H9 (cell line): ENCODE results near the gene TRAF2. TPM values are rescaled to one million over a fixed set of nuclear protein-coding genes. Genes with fewer than 3 reads are reported as not detected.

Experiments used
- DNase-seq: peaks from one replicate; pipeline ENCODE4 v3.0.0-alpha.2; 2017
- H2AFZ ChIP-seq: one replicate; pipeline ENCODE4 v1.6.1; 2013; ENCODE audit warnings: mild to moderate bottlenecking, low read length, control low read depth, moderate library complexity
- H2AK5ac ChIP-seq: 2 replicates; pipeline ENCODE4 v1.6.1; 2013; ENCODE audit warnings: low read length, control low read depth, mixed read lengths; ENCODE audit not compliant: insufficient read length
- H2BK120ac ChIP-seq: one replicate; pipeline ENCODE4 v1.6.1; 2013; ENCODE audit warnings: low read depth, mild to moderate bottlenecking, low read length, control low read depth, inconsistent platforms; ENCODE audit not compliant: poor library complexity, severe bottlenecking
- H2BK12ac ChIP-seq: 2 replicates; pipeline ENCODE4 v1.6.1; 2013; ENCODE audit warnings: low read length, control low read depth, mixed read lengths, low read depth; ENCODE audit not compliant: insufficient read length
- H2BK15ac ChIP-seq: 2 replicates; pipeline ENCODE4 v1.6.1; 2013; ENCODE audit warnings: low read depth, low read length, control low read depth
- H2BK20ac ChIP-seq: one replicate; pipeline ENCODE4 v1.6.1; 2013; ENCODE audit warnings: low read depth, mild to moderate bottlenecking, low read length, control low read depth, inconsistent platforms; ENCODE audit not compliant: poor library complexity, severe bottlenecking
- H2BK5ac ChIP-seq: 2 replicates; pipeline ENCODE4 v1.6.1; 2013; ENCODE audit warnings: low read length, control low read depth, mixed read lengths; ENCODE audit not compliant: insufficient read length
- H3K14ac ChIP-seq: 2 replicates; pipeline ENCODE4 v1.6.1; 2013; ENCODE audit warnings: low read length, control low read depth; ENCODE audit not compliant: insufficient read depth
- H3K18ac ChIP-seq: 2 replicates; pipeline ENCODE4 v1.6.1; 2013; ENCODE audit warnings: low read depth, mild to moderate bottlenecking, mixed read lengths, low read length, control low read depth; ENCODE audit not compliant: insufficient read length
- H3K23ac ChIP-seq: 2 replicates; pipeline ENCODE4 v1.6.1; 2013; ENCODE audit warnings: low read length, control low read depth, mixed read lengths, low read depth; ENCODE audit not compliant: insufficient read length
- H3K23me2 ChIP-seq: 2 replicates; pipeline ENCODE4 v1.6.1; 2013; ENCODE audit warnings: low read depth, mild to moderate bottlenecking, mixed read lengths, low read length, control low read depth; ENCODE audit not compliant: insufficient read length, poor library complexity, severe bottlenecking
- H3K27ac ChIP-seq: 2 replicates; pipeline ENCODE4 v1.5.1; 2013; ENCODE audit warnings: low read length, control low read depth, mixed read lengths, low read depth; ENCODE audit not compliant: insufficient read length
- H3K27me3 ChIP-seq: 2 replicates; pipeline ENCODE4 v1.6.1; 2013; ENCODE audit warnings: low read length, control low read depth, inconsistent platforms; ENCODE audit not compliant: insufficient read depth
- H3K4ac ChIP-seq: 2 replicates; pipeline ENCODE4 v1.6.1; 2013; ENCODE audit warnings: low read depth, mild to moderate bottlenecking, control low read depth, inconsistent platforms, low read length, moderate library complexity
- H3K4me1 ChIP-seq: 2 replicates; pipeline ENCODE4 v1.6.1; 2013; ENCODE audit warnings: low read length, control low read depth, inconsistent platforms; ENCODE audit not compliant: insufficient read depth
- H3K4me2 ChIP-seq: 2 replicates; pipeline ENCODE4 v1.6.1; 2013; ENCODE audit warnings: low read length, control low read depth, mixed read lengths; ENCODE audit not compliant: insufficient read length, insufficient read depth
- H3K56ac ChIP-seq: 2 replicates; pipeline ENCODE4 v1.6.1; 2013; ENCODE audit warnings: low read depth, mild to moderate bottlenecking, mixed read lengths, low read length, control low read depth; ENCODE audit not compliant: insufficient read length
- H3K79me1 ChIP-seq: 2 replicates; pipeline ENCODE4 v1.6.1; 2013; ENCODE audit warnings: low read depth, mild to moderate bottlenecking, moderate library complexity, low read length, control low read depth, inconsistent platforms; ENCODE audit not compliant: insufficient read depth, poor library complexity, severe bottlenecking
- H3K79me2 ChIP-seq: 2 replicates; pipeline ENCODE4 v1.6.1; 2013; ENCODE audit warnings: low read length, control low read depth, inconsistent platforms; ENCODE audit not compliant: insufficient read depth
- H3K9ac ChIP-seq: 2 replicates; pipeline ENCODE4 v1.6.1; 2013; ENCODE audit warnings: low read length, control low read depth, mixed read lengths; ENCODE audit not compliant: insufficient read length; ENCODE audit errors: extremely low read depth
- H3K9me3 ChIP-seq: one replicate; pipeline ENCODE4 v1.6.1; 2013; ENCODE audit warnings: low read depth, low read length, inconsistent platforms; ENCODE audit not compliant: control insufficient read depth
- H3T11ph ChIP-seq: one replicate; pipeline ENCODE4 v1.6.1; 2013; ENCODE audit warnings: mild to moderate bottlenecking, low read length, control low read depth, inconsistent platforms
- H4K20me1 ChIP-seq: one replicate; pipeline ENCODE4 v1.6.1; 2013; ENCODE audit not compliant: control insufficient read depth, insufficient read length, insufficient read depth
- H4K5ac ChIP-seq: 2 replicates; pipeline ENCODE4 v1.6.1; 2013; ENCODE audit warnings: low read depth, mild to moderate bottlenecking, mixed read lengths, low read length, control low read depth; ENCODE audit not compliant: insufficient read length
- H4K8ac ChIP-seq: replicated peaks from 2 replicates; pipeline ENCODE4 v1.6.1; 2013; ENCODE audit warnings: low read length, control low read depth, mixed read lengths, low read depth; ENCODE audit not compliant: insufficient read length
- H4K91ac ChIP-seq: 2 replicates; pipeline ENCODE4 v1.6.1; 2013; ENCODE audit warnings: low read depth, mild to moderate bottlenecking, moderate library complexity, mixed read lengths, low read length, control low read depth; ENCODE audit not compliant: insufficient read length
- H3K27ac Mint-ChIP-seq, 3 experiments: 2 replicates in 2 of 3; 3 replicates in 1 of 3; pipeline ENCODE4 v1.8.0; 2020 to 2021; ENCODE audit warnings: mixed read lengths in 3 of 3, mild to moderate bottlenecking in 1 of 3, moderate library complexity in 1 of 3
- H3K27me3 Mint-ChIP-seq: 2 replicates; pipeline ENCODE4 v1.8.0; 2021; ENCODE audit warnings: low read depth, mild to moderate bottlenecking, moderate library complexity, mixed read lengths
- H3K36me3 Mint-ChIP-seq, 3 experiments: 2 replicates in 2 of 3; 3 replicates in 1 of 3; pipeline ENCODE4 v1.8.0; 2020 to 2021; ENCODE audit warnings: low read depth in 3 of 3, mixed read lengths in 3 of 3; ENCODE audit not compliant: insufficient read depth in 1 of 3
- H3K4me1 Mint-ChIP-seq, 2 experiments: 2 replicates each; pipeline ENCODE4 v1.8.0; 2020; ENCODE audit warnings: mixed read lengths in 2 of 2
- H3K4me3 Mint-ChIP-seq, 2 experiments: 2 replicates in 1 of 2; 3 replicates in 1 of 2; pipeline ENCODE4 v1.8.0; 2020 to 2021; ENCODE audit warnings: mild to moderate bottlenecking in 2 of 2, mixed read lengths in 2 of 2, moderate library complexity in 1 of 2
- H3K9me3 Mint-ChIP-seq, 2 experiments: 2 replicates in 1 of 2; 3 replicates in 1 of 2; pipeline ENCODE4 v1.8.0; 2020; ENCODE audit warnings: mild to moderate bottlenecking in 2 of 2, mixed read lengths in 2 of 2, moderate library complexity in 1 of 2
- CTCF ChIP-seq: fragments of 200-600 bp; sonication (generic); conservative IDR thresholded peaks from 3 replicates; pipeline ENCODE4 v1.8.0; 2021; ENCODE audit warnings: antibody characterized with exemption, mild to moderate bottlenecking
- WGBS: extraction: QIAGEN DNeasy Blood & Tissue Kit; methylation state at CpG from one replicate; pipeline ENCODE4 v1.1.7; 2013; ENCODE audit warnings: missing lambda C conversion rate, low lambda C conversion rate, mixed read lengths; ENCODE audit not compliant: insufficient read length; ENCODE audit errors: extremely low coverage; 5-methylcytosine and 5-hydroxymethylcytosine counted together
- total RNA-seq: library from RNA; stranded (reverse); gene quantifications from 2 replicates; pipeline ENCODE4 v1.2.1, GENCODE V29; 2021

The TRAF2 gene
- total RNA-seq, 1 experiment from 2014 or later: 48.8 TPM

GRCh38 chr9:136857166-136857565 lies 29.1 kb upstream of the TRAF2 start:
- Histone ChIP-seq H2AFZ (no peak overlapping the region), H3K4me1 (no peaks in the 10 kb centered on the region)

More at GRCh38 chr9:136857166-136857565, 29.1 kb upstream of the TRAF2 start:
- Mint-ChIP-seq H3K27ac (no peak overlapping the region), H3K9me3 (no peaks in the 10 kb centered on the region), H3K4me1 (no peaks in the 10 kb centered on the region), H3K27me3 (no peaks in the 10 kb centered on the region; the same call in 1 of the 2 replicates), H3K4me3 (no peak overlapping the region), H3K36me3 (peaks cover 0 to 18% (median 10%) of the 10 kb centered on the region in 3 experiments; a peak in 5 of 7 replicates)
- Histone ChIP-seq H3K9me3 (no peaks in the 10 kb centered on the region), H2AK5ac (no peak overlapping the region), H2BK12ac (no peak overlapping the region), H3K23ac (no peak overlapping the region), H3K14ac (no peak overlapping the region), H4K5ac (no peak overlapping the region), H4K8ac (no peak overlapping the region), H3K27me3 (no peaks in the 10 kb centered on the region), H3K18ac (no peak overlapping the region), H3T11ph (no peak overlapping the region), H4K91ac (no peak overlapping the region), H2BK20ac (no peak overlapping the region), H3K23me2 (no peaks in the 10 kb centered on the region), H3K27ac (no peak overlapping the region), H3K9ac (no peak overlapping the region), H3K79me2 (no peaks in the 10 kb centered on the region), H3K79me1 (no peaks in the 10 kb centered on the region), H2BK120ac (no peak overlapping the region), H2BK15ac (no peak overlapping the region), H3K4me2 (no peak overlapping the region), H3K4ac (no peak overlapping the region), H2BK5ac (no peak overlapping the region), H3K56ac (no peak overlapping the region), H4K20me1 (no peaks in the 10 kb centered on the region)
- TF ChIP-seq CTCF: no peak
- WGBS: no CpG with 5 or more reads among the region's 19 CpGs
- peak; percentile 28 for DNase-seq
